ENCODE results near the gene MGMT. TPM values are rescaled to one million over a fixed set of nuclear protein-coding genes. Genes with fewer than 3 reads are reported as not detected.

Gene MGMT
- total RNA-seq, 4 donors from 2014 or later = 10.9 to 37.7 (median 16.0) TPM

GRCh38 chr10:129787557-129787956, 320.5 kb downstream of the MGMT start:
- Histone ChIP-seq H3K9me3 (no peaks in the 10 kb centered on the region), H3K27ac (no peak overlapping the region), H3K4me1 (no peaks in the 10 kb centered on the region), H3K36me3 (no peaks in the 10 kb centered on the region), H3K27me3 (no peaks in the 10 kb centered on the region), H3K4me3 (no peak overlapping the region)
- no peak for TF ChIP-seq POLR2A (IDR thresholded peaks at IDR 0.05)
- TF ChIP-seq, protein P1, sequence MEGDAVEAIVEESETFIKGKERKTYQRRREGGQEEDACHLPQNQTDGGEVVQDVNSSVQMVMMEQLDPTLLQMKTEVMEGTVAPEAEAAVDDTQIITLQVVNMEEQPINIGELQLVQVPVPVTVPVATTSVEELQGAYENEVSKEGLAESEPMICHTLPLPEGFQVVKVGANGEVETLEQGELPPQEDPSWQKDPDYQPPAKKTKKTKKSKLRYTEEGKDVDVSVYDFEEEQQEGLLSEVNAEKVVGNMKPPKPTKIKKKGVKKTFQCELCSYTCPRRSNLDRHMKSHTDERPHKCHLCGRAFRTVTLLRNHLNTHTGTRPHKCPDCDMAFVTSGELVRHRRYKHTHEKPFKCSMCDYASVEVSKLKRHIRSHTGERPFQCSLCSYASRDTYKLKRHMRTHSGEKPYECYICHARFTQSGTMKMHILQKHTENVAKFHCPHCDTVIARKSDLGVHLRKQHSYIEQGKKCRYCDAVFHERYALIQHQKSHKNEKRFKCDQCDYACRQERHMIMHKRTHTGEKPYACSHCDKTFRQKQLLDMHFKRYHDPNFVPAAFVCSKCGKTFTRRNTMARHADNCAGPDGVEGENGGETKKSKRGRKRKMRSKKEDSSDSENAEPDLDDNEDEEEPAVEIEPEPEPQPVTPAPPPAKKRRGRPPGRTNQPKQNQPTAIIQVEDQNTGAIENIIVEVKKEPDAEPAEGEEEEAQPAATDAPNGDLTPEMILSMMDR (IDR thresholded peaks at IDR 0.05) = no peak
- DNase-seq = no peak
- intact Hi-C loops (cut with DNase I; ENCODE audit: low total_unique reads) = no loop called here

DNA sequence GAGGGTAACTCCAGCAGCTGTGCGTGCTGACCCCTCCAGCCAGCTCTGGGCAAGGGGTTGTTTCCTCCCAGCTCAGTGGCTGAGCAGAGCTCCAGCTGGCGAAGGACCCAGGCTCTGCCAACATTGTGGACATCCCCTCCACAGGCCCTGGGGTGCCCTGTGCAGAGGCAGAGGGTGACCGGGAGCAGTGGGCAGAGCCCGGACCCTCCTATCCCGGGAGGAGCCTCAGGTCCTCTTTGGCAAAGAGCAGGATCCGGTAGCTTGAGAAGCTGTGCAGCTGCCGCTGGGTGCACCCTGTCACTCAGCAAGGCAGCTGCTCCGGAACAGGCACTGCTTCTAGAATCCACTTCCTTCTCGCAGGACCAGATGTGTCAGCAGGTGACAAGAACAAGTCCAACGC, 321.2 kb downstream of the MGMT start:
- TF ChIP-seq, protein P1 (IDR thresholded peaks at IDR 0.05) = no peak
- intact Hi-C loops (cut with DNase I; ENCODE audit: low total_unique reads) = no loop called here
- Histone ChIP-seq H3K9me3 (no peaks in the 10 kb centered on the region), H3K4me1 (no peaks in the 10 kb centered on the region), H3K36me3 (no peaks in the 10 kb centered on the region), H3K27me3 (no peaks in the 10 kb centered on the region), H3K4me3 (no peak overlapping the region), H3K27ac (no peak overlapping the region)
- no peak for DNase-seq

GRCh38 chr10:129790715-129791446, 323.8 kb downstream of the MGMT start:
- TF ChIP-seq, protein P1 (IDR thresholded peaks at IDR 0.05) = no peak
- TF ChIP-seq POLR2A (IDR thresholded peaks at IDR 0.05) = no peak
- H3K27me3 ChIP-seq = no peaks in the 10 kb centered on the region
- no peak overlapping the region for H3K4me3 ChIP-seq
- intact Hi-C loops (cut with DNase I; ENCODE audit: low total_unique reads) = no loop called here
- no peaks in the 10 kb centered on the region for H3K36me3 ChIP-seq
- DNase-seq = no peak
- no peak overlapping the region for H3K27ac ChIP-seq
- no peaks in the 10 kb centered on the region for H3K4me1 ChIP-seq
- no peaks in the 10 kb centered on the region for H3K9me3 ChIP-seq

DNA sequence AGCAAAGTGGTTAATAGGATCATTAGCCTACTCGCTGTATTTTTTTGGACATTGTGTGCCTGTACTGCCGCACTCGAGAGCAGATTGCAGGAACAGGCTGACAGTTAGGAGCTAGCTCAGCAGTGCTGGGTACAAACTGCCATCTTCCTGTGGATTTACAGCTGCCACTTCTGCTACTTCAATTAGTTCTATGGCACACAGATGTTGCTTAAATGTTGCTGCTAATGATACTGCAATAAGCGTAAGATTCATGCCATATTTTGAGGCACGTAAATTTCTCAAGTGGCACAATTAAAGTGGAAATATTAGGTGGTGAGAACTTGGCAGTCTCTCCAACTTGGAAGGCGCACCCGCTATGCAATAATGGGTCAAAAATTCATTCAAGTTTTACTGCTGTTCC, 325.1 kb downstream of the MGMT start:
- Histone ChIP-seq H3K36me3 (no peaks in the 10 kb centered on the region), H3K27me3 (no peaks in the 10 kb centered on the region), H3K4me1 (no peaks in the 10 kb centered on the region), H3K4me3 (no peak overlapping the region), H3K9me3 (no peaks in the 10 kb centered on the region), H3K27ac (no peak overlapping the region)
- intact Hi-C loops (cut with DNase I; ENCODE audit: low total_unique reads) = no loop called here
- TF ChIP-seq, protein P1 (IDR thresholded peaks at IDR 0.05) = no peak
- no peak for TF ChIP-seq POLR2A (IDR thresholded peaks at IDR 0.05)
- DNase-seq = no peak

GRCh38 chr10:129792864-129793263, 325.8 kb downstream of the MGMT start:
- no peak overlapping the region for H3K27ac ChIP-seq
- TF ChIP-seq, protein P1 (IDR thresholded peaks at IDR 0.05) = no peak
- no peak for TF ChIP-seq POLR2A (IDR thresholded peaks at IDR 0.05)
- no peaks in the 10 kb centered on the region for H3K4me1 ChIP-seq
- no peaks in the 10 kb centered on the region for H3K36me3 ChIP-seq
- H3K27me3 ChIP-seq = no peaks in the 10 kb centered on the region
- no peak overlapping the region for H3K4me3 ChIP-seq
- intact Hi-C loops (cut with DNase I; ENCODE audit: low total_unique reads) = no loop called here
- no peak for DNase-seq
- no peaks in the 10 kb centered on the region for H3K9me3 ChIP-seq
